GM12872 (cell line): ENCODE measurements around the gene LUC7L2.

ENCODE experiments used
- TF ChIP-seq, protein P1 (sequence below): IDR thresholded peaks from 3 replicates; pipeline ENCODE4 v1.5.1; 2011; ENCODE audit warnings: low read depth, mild to moderate bottlenecking, low read length, moderate library complexity; ENCODE audit not compliant: insufficient read depth

The LUC7L2 gene

DNA sequence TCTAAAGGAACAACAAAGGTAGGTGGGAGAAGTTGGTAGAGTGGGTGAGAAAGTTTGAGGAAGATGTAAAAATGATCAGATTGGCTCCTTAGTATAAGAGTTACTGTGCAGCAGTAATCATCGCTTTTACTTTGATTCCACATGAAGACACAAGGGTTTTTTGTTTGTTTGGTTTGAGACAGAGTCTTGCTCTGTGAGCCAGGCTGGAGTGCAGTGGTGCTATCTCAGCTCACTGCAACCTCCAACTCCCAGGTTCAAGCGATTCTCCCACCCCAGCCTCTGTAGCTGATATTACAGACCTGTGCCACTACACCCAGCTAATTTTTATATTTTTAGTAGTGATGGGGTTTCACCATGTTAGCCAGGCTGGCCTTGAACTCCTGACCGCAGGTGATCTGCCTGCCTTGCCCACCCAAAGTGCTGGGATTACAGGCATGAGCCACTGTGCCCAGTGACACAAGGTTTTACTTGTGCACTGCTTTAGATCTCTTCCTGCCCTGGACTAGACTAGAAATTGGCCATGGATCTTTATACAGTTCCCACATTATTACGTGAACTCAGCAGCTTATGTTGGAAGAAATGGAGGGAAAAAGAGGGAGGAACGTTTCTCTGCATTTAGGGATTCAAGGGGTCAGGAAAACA, 10.7 kb downstream of the LUC7L2 start:
- TF ChIP-seq, protein P1, sequence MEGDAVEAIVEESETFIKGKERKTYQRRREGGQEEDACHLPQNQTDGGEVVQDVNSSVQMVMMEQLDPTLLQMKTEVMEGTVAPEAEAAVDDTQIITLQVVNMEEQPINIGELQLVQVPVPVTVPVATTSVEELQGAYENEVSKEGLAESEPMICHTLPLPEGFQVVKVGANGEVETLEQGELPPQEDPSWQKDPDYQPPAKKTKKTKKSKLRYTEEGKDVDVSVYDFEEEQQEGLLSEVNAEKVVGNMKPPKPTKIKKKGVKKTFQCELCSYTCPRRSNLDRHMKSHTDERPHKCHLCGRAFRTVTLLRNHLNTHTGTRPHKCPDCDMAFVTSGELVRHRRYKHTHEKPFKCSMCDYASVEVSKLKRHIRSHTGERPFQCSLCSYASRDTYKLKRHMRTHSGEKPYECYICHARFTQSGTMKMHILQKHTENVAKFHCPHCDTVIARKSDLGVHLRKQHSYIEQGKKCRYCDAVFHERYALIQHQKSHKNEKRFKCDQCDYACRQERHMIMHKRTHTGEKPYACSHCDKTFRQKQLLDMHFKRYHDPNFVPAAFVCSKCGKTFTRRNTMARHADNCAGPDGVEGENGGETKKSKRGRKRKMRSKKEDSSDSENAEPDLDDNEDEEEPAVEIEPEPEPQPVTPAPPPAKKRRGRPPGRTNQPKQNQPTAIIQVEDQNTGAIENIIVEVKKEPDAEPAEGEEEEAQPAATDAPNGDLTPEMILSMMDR: no peak

DNA sequence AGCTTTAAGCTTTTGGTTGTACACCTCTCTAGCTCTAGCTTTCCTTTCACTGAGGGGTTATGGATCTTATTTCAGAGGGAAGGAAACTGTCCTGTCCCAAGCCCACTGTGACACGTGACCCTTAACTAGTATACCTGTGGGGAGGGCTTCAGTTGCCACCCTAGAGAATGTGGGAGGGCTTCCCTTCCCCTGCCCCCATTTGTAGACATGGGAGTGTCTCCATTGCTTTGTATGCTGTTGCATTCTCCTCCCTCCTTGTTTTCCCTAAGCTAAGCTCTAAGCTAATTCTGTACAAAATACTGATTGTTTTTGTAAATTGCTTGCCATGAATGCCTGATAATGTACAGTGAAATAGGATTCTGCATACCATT, 11.2 kb downstream of the LUC7L2 start:
- TF ChIP-seq, protein P1: no peak

- TF ChIP-seq, protein P1: no peak
Observed at GRCh38 chr7:139374246-139374645, 14.6 kb downstream of the LUC7L2 start.

DNA sequence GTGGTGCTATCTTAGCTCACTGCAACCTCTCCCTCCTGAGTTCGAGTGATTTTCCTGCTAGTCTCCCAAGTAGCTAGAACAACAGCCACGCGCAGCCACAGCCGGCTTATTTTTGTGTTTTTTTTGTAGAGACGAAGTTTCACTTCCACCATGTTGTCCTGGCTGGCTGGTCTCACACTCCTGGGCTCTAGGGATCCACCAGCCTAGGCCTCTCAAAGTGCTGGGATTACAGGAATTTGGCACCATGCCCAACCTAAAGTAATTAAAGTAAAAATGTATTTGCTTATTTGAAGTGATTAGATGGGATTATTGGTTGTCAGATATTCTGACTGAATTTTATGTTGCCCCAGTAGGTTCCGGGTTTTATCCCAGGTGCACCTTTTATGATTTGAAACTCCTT, 22.7 kb downstream of the LUC7L2 start:
- TF ChIP-seq, protein P1: no peak

GRCh38 chr7:139384611-139385010, 24.9 kb downstream of the LUC7L2 start:
- TF ChIP-seq, protein P1: no peak

DNA sequence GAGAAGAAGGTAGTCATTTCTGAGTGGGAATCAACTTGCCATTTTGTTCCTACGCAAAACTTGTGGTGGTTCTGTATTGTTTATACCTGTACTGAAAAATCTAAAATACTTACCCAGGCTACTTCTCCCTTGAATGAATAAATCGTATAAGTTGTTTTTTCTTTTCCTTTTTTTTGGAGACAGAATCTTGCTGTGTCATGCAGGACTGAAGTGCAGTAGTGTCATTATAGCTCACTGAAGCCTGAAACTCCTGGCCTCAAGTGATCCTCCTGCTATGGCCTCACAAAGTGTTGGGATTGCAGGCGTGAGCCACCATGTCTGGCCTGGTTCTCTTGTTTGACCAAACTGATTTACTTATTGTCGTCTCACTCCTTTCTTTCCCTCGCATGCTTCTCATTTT, 27.9 kb downstream of the LUC7L2 start:
- TF ChIP-seq, protein P1: no peak

DNA sequence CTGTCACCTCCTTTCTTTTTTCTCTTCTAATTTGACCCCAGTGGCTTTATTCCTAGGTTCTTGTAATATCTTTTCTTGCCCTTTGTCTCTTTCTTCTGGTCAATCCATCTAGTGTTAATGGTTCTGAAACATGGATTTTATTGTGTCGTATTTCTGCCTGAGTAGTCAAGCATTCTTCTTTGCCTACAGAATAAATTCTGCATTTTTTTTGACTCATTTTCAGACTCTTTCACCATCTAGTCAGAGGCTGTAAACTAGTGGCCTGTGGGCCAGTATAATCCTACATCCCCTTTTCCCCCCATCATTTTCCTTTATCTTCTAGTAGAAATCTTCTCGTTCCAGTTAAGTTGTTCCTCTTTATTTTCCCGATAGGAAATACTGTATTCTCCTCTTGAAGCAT, 29.4 kb downstream of the LUC7L2 start:
- TF ChIP-seq, protein P1: no peak

DNA sequence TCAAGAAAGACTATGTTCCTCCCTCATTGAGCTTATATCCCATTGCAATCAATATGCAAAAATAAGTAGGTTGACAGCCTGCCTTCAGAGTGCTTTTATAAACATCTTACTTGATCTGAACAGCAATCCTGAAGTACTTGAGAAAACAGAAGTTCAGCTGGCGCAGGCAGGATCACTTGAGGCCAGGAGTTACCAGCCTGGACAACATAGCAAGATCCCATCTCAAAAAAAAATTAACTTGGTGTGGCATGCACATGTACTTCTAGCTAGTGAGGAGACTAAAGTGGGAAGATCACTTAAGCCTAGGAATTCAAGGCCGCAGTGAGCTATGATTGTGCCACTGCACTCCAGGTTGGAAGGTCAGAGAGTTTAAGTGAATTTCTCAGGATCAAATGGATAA, 30.1 kb downstream of the LUC7L2 start:
- TF ChIP-seq, protein P1: no peak
